Smooth muscle cell (in vitro differentiated cells): ENCODE results near the gene TMEM164. TPM values are rescaled to one million over a fixed set of nuclear protein-coding genes. Genes with fewer than 3 reads are reported as not detected.

ENCODE experiments used
- DNase-seq: peaks from one replicate; lab custom pipeline; 2025; ENCODE audit not compliant: unreplicated experiment; lab: John Stamatoyannopoulos, UW
- H2AFZ ChIP-seq: fragments of 200-600 bp; sonication (generic); 2 replicates; pipeline ENCODE4 v1.6.0; 2016; ENCODE audit warnings: antibody characterized with exemption, low read depth, mild to moderate bottlenecking
- H3F3A ChIP-seq: fragments of 200-600 bp; sonication (generic); 2 replicates; pipeline ENCODE4 v1.6.0; 2017; ENCODE audit warnings: antibody characterized with exemption, low read depth
- H3K27ac ChIP-seq: fragments of 200-600 bp; sonication (generic); 2 replicates; pipeline ENCODE4 v1.5.1; 2016; ENCODE audit warnings: low read depth, mild to moderate bottlenecking
- H3K27me3 ChIP-seq: fragments of 200-600 bp; sonication (generic); 2 replicates; pipeline ENCODE4 v1.6.1; 2016; ENCODE audit warnings: low read depth, mild to moderate bottlenecking
- H3K36me3 ChIP-seq: fragments of 200-600 bp; sonication (generic); 2 replicates; pipeline ENCODE4 v1.5.1; 2016; ENCODE audit warnings: low read depth
- H3K4me1 ChIP-seq: fragments of 200-600 bp; sonication (generic); 2 replicates; pipeline ENCODE4 v1.5.1; 2016; ENCODE audit warnings: low read depth
- H3K4me2 ChIP-seq: fragments of 200-600 bp; sonication (generic); 2 replicates; pipeline ENCODE4 v1.6.0; 2016; ENCODE audit warnings: mild to moderate bottlenecking
- H3K4me3 ChIP-seq: fragments of 200-600 bp; sonication (generic); 2 replicates; pipeline ENCODE4 v1.5.1; 2016; ENCODE audit warnings: mild to moderate bottlenecking
- H3K79me2 ChIP-seq: fragments of 200-600 bp; sonication (generic); 2 replicates; pipeline ENCODE4 v1.6.0; 2016; ENCODE audit warnings: low read depth, mild to moderate bottlenecking
- H3K9ac ChIP-seq: fragments of 200-600 bp; sonication (generic); 2 replicates; pipeline ENCODE4 v1.6.0; 2016; ENCODE audit warnings: low read depth
- H3K9me3 ChIP-seq: fragments of 200-600 bp; sonication (generic); replicated peaks from 2 replicates; pipeline ENCODE4 v1.5.1; 2016; ENCODE audit warnings: low read depth
- H4K20me1 ChIP-seq: fragments of 200-600 bp; sonication (generic); 2 replicates; pipeline ENCODE4 v1.6.0; 2016; ENCODE audit warnings: low read depth
- CTCF ChIP-seq: fragments of 200-600 bp; sonication (generic); IDR thresholded peaks from 2 replicates; pipeline ENCODE4 v1.5.1; 2017; ENCODE audit warnings: borderline replicate concordance, mild to moderate bottlenecking, antibody characterized with exemption; ENCODE audit not compliant: insufficient read depth, poor library complexity, severe bottlenecking
- WGBS: methylation state at CpG from one replicate; pipeline ENCODE4 v1.1.7; 2016; ENCODE audit warnings: low lambda C conversion rate; 5-methylcytosine and 5-hydroxymethylcytosine counted together
- polyA plus RNA-seq: library from polyadenylated mRNA; unstranded; fragments of >200 nt; fragmentation: Nextera tagmentation; extraction: Ambion mirVana; gene quantifications from 2 replicates; pipeline ENCODE4 v1.2.1, GENCODE V29; 2016
- total RNA-seq: library from RNA; depleted of rRNA; stranded (reverse); fragments of >200 nt; gene quantifications from 2 replicates; pipeline ENCODE4 v1.2.3, GENCODE V29; 2014

The TMEM164 gene
- total and polyA plus RNA-seq, 2 experiments from 2014 or later: 1.5 to 8.9 TPM

- H3K4me1 ChIP-seq: no peaks in the 10 kb centered on the region
- no peaks in the 10 kb centered on the region for H3F3A ChIP-seq
- H3K27ac ChIP-seq: no peak overlapping the region
- H4K20me1 ChIP-seq: no peaks in the 10 kb centered on the region
- no peak overlapping the region for H3K9ac ChIP-seq
- H3K27me3 ChIP-seq: no peaks in the 10 kb centered on the region
- H3K36me3 ChIP-seq: no peaks in the 10 kb centered on the region
- no peaks in the 10 kb centered on the region for H3K9me3 ChIP-seq
- no peak overlapping the region for H3K4me2 ChIP-seq
- H3K79me2 ChIP-seq: no peaks in the 10 kb centered on the region
- H2AFZ ChIP-seq: no peak overlapping the region
- no peak for TF ChIP-seq CTCF
- no peak for DNase-seq
- H3K4me3 ChIP-seq: no peak overlapping the region
- WGBS: 78% methylated on average over 2 of the region's 2 CpGs
Observed at GRCh38 chrX:110015032-110015431, 12.1 kb downstream of the TMEM164 start.

GRCh38 chrX:110015915-110016314 is 13.0 kb downstream of the TMEM164 start:
- no peak overlapping the region for H3K4me2 ChIP-seq
- H3K4me1 ChIP-seq: no peaks in the 10 kb centered on the region
- no peaks in the 10 kb centered on the region for H3K27me3 ChIP-seq
- no peak for TF ChIP-seq CTCF
- no peaks in the 10 kb centered on the region for H3K9me3 ChIP-seq
- H3K79me2 ChIP-seq: no peaks in the 10 kb centered on the region
- no peak overlapping the region for H2AFZ ChIP-seq
- no peak overlapping the region for H3K27ac ChIP-seq
- no peaks in the 10 kb centered on the region for H3F3A ChIP-seq
- DNase-seq: no peak
- no peaks in the 10 kb centered on the region for H3K36me3 ChIP-seq
- H3K9ac ChIP-seq: no peak overlapping the region
- no peak overlapping the region for H3K4me3 ChIP-seq
- 80% methylated on average over 5 of the region's 5 CpGs for WGBS
- H4K20me1 ChIP-seq: no peaks in the 10 kb centered on the region

- DNase-seq: no peak
- H3K4me1 ChIP-seq: no peaks in the 10 kb centered on the region
- no peaks in the 10 kb centered on the region for H3F3A ChIP-seq
- 81% methylated on average over 1 of the region's 1 CpG for WGBS
- H3K4me3 ChIP-seq: no peak overlapping the region
- no peak overlapping the region for H2AFZ ChIP-seq
- H3K9me3 ChIP-seq: no peaks in the 10 kb centered on the region
- H4K20me1 ChIP-seq: no peaks in the 10 kb centered on the region
- no peaks in the 10 kb centered on the region for H3K36me3 ChIP-seq
- H3K9ac ChIP-seq: no peak overlapping the region
- H3K79me2 ChIP-seq: no peaks in the 10 kb centered on the region
- H3K27me3 ChIP-seq: no peaks in the 10 kb centered on the region
- no peak overlapping the region for H3K4me2 ChIP-seq
- no peak for TF ChIP-seq CTCF
- no peak overlapping the region for H3K27ac ChIP-seq
Observed at GRCh38 chrX:110020536-110020935, 17.6 kb downstream of the TMEM164 start.

GRCh38 chrX:110021258-110022022 is 18.5 kb downstream of the TMEM164 start:
- H3K4me3 ChIP-seq: no peak overlapping the region
- no peaks in the 10 kb centered on the region for H3K36me3 ChIP-seq
- H3K4me2 ChIP-seq: no peak overlapping the region
- no peaks in the 10 kb centered on the region for H3K27me3 ChIP-seq
- H3K9ac ChIP-seq: no peak overlapping the region
- TF ChIP-seq CTCF: no peak
- H2AFZ ChIP-seq: no peak overlapping the region
- 67% methylated on average over 4 of the region's 4 CpGs for WGBS
- DNase-seq: no peak
- H4K20me1 ChIP-seq: no peaks in the 10 kb centered on the region
- no peaks in the 10 kb centered on the region for H3F3A ChIP-seq
- H3K4me1 ChIP-seq: peaks cover 5% of the 10 kb centered on the region
- no peaks in the 10 kb centered on the region for H3K79me2 ChIP-seq
- H3K27ac ChIP-seq: no peak overlapping the region
- no peaks in the 10 kb centered on the region for H3K9me3 ChIP-seq
